ENCODE results near the gene CDC23. TPM values are rescaled to one million over a fixed set of nuclear protein-coding genes. Genes with fewer than 3 reads are reported as not detected.
A peak's percentile ranks its signal among the peaks of the same experiment; 100 is the strongest.

The CDC23 gene
- total RNA-seq, 1 experiment from 2014 or later = 41.3 TPM

DNA sequence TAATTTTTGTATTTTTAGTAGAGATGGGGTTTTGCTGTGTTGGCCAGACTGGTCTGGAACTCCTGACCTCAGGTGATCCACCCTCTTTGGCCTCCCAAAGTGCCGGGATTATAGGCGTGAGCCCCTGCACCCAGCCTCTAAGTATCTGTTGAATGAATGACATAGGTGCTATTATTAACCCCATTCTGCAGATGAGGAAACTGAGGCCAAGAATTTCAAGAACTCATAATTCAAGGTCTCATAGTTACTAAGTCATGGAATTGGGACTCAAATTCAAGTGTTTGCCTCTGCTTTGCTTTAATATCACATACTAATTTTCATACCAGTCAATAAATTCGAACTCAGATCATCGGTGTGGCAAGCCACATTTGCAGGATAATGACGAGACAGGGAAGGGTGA is 32.3 kb downstream of the CDC23 start:
- Histone ChIP-seq H3K4ac (ENCODE audit: low read depth, low read length) (no peak overlapping the region), H4K20me1 (ENCODE audit: control insufficient read depth, insufficient read depth, insufficient read length) (no peaks in the 10 kb centered on the region), H4K91ac (ENCODE audit: insufficient read length, low read depth, low read length) (no peak overlapping the region), H3K27me3 (ENCODE audit: insufficient read depth, low read length) (no peaks in the 10 kb centered on the region), H3K4me2 (ENCODE audit: insufficient read depth, insufficient read length, low read length) (no peak overlapping the region), H3K9ac (ENCODE audit: extremely low read depth, insufficient read length, low read length) (no peak overlapping the region), H4K5ac (ENCODE audit: insufficient read length, low read depth, low read length) (no peak overlapping the region), H4K8ac (replicated peaks; ENCODE audit: insufficient read length, low read depth, low read length) (no peak overlapping the region), H3K23me2 (ENCODE audit: insufficient read length, low read depth, low read length, poor library complexity, severe bottlenecking) (peaks cover 8% of the 10 kb centered on the region), H3T11ph (ENCODE audit: low read length) (no peak overlapping the region), H2BK15ac (ENCODE audit: low read depth, low read length) (no peak overlapping the region), H2AK5ac (ENCODE audit: insufficient read length, low read length) (no peak overlapping the region), H3K18ac (ENCODE audit: insufficient read length, low read depth, low read length) (no peak overlapping the region), H3K79me1 (ENCODE audit: insufficient read depth, low read depth, low read length, poor library complexity, severe bottlenecking) (no peaks in the 10 kb centered on the region), H2BK12ac (ENCODE audit: insufficient read length, low read depth, low read length) (no peak overlapping the region), H2BK5ac (ENCODE audit: insufficient read length, low read length) (no peak overlapping the region), H3K23ac (ENCODE audit: insufficient read length, low read depth, low read length) (no peak overlapping the region), H2BK120ac (ENCODE audit: low read depth, low read length, poor library complexity, severe bottlenecking) (no peak overlapping the region), H2AFZ (ENCODE audit: low read length) (no peak overlapping the region), H3K4me1 (ENCODE audit: insufficient read depth, low read length) (no peaks in the 10 kb centered on the region), H3K56ac (ENCODE audit: insufficient read length, low read depth, low read length) (no peak overlapping the region), H2BK20ac (ENCODE audit: low read depth, low read length, poor library complexity, severe bottlenecking) (no peak overlapping the region), H3K9me3 (ENCODE audit: control insufficient read depth, low read depth, low read length) (no peaks in the 10 kb centered on the region), H3K27ac (ENCODE audit: insufficient read length, low read depth, low read length) (no peak overlapping the region), H3K79me2 (ENCODE audit: insufficient read depth, low read length) (peaks cover 4% of the 10 kb centered on the region; the same call in 1 of the 2 replicates), H3K14ac (ENCODE audit: insufficient read depth, low read length) (no peak overlapping the region)
- no peak for DNase-seq
- H3K9me3 Mint-ChIP-seq = no peaks in the 10 kb centered on the region
- no CpG with 5 or more reads among the region's 5 CpGs for WGBS (ENCODE audit: extremely low coverage, insufficient read length, low lambda C conversion rate)
- no peak overlapping the region for H3K27ac Mint-ChIP-seq
- H3K27me3 Mint-ChIP-seq (ENCODE audit: low read depth) = no peaks in the 10 kb centered on the region
- H3K4me1 Mint-ChIP-seq = peaks cover 12 to 16% of the 10 kb centered on the region in 2 experiments
- H3K36me3 Mint-ChIP-seq (ENCODE audit: insufficient read depth in 1 of 3, low read depth in 3 of 3) = peaks cover 41 to 63% (median 61%) of the 10 kb centered on the region in 3 experiments; a peak in 6 of 7 replicates
- TF ChIP-seq, protein P1, sequence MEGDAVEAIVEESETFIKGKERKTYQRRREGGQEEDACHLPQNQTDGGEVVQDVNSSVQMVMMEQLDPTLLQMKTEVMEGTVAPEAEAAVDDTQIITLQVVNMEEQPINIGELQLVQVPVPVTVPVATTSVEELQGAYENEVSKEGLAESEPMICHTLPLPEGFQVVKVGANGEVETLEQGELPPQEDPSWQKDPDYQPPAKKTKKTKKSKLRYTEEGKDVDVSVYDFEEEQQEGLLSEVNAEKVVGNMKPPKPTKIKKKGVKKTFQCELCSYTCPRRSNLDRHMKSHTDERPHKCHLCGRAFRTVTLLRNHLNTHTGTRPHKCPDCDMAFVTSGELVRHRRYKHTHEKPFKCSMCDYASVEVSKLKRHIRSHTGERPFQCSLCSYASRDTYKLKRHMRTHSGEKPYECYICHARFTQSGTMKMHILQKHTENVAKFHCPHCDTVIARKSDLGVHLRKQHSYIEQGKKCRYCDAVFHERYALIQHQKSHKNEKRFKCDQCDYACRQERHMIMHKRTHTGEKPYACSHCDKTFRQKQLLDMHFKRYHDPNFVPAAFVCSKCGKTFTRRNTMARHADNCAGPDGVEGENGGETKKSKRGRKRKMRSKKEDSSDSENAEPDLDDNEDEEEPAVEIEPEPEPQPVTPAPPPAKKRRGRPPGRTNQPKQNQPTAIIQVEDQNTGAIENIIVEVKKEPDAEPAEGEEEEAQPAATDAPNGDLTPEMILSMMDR (conservative IDR thresholded peaks at IDR 0.05) = no peak
- H3K4me3 Mint-ChIP-seq = peak overlapping the region in 1 of 2 experiments; percentile 17; a peak in 2 of 5 replicates

All from H9 (cell line).